ENCODE data around the gene THSD7A. TPM values are rescaled to one million over a fixed set of nuclear protein-coding genes. Genes with fewer than 3 reads are reported as not detected.

Gene THSD7A
- total RNA-seq, 1 experiment from 2014 or later = under 0.01 TPM

DNA sequence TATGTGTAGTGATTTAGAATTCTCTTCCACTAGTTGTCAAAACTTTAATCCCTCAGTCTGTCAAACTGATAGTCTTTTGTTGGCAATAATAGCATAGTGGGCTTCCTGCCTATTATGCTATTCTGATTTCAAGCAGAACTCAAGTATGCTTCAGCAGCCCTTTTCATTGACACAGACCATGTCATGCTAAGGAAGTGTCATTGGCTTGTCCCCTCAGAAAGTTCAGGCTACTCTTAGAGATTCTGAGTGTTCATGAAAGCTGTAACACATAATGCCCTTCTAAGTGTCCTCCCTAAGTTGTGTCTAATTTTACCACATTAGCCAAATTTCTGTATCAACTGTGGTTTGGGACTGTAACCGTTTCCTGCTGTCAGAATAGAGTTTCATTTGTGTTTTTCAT is 198.7 kb downstream of the THSD7A start:
- no peak for DNase-seq (ENCODE audit: low read depth)

DNA sequence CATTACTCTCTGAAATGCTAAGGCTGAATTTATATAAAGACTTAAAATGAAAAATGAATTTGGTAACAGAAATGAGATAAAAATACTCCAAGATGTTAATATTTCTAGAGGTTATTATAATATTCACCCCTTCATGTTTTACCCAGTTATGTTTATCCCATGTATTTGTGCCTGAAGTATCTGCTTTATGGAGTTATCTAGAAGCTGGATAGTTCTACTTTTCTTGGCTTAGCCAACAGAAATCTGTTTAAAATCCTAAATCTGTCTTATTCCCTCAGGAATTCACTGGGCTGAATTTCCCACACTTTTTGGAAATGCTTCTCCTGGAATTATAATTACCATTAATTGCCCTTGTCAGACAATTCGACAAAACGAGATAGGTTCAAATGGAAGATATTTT is 201.6 kb downstream of the THSD7A start:
- no peak for DNase-seq (ENCODE audit: low read depth)

DNA sequence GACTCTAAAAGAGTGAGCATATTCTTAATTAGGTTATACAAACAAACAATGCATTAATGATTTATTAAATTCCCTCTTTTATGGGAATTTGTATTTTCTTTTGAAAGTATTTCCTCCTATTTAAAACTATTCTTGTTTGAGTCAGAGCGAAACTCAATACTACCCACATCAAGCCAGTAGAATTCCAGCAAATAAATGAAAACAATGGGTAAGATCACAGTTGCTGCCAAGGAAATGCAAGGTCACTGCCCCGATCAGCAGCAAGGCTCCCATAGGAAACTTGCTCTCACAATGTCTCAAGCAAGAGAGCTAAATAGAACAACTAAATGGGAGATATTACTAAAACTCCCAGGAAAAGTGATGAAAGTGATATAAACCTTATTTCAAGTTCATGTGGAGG is 206.3 kb downstream of the THSD7A start:
- no peak for DNase-seq (ENCODE audit: low read depth)

DNA sequence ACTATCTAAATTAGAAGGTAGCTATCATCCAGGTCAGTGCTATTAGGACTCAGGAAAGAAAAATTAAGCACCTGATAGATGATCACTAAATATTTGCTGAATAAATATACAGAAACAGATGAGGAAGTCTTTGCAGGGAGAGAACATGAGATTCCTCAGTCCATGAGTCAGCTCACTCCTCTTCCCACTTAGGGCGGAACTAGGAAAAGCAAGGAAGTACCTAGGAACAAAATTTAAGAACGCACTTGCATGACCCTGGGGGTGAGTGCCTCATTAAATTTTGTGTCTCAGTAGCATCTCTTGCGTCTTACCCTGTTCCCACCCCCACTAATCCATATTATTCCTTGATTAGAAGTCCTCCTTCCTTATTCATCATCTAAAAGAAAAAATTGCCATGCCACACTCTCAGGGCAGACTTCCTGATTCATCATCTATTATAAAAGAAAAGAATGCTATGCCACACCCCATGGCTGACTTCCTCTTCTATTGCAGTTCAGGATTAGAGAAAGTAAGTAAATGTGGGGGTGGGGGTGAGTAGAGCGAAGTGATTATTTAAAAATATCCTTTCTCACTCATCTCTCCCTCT is 208.8 kb downstream of the THSD7A start:
- DNase-seq (ENCODE audit: low read depth) = no peak

DNA sequence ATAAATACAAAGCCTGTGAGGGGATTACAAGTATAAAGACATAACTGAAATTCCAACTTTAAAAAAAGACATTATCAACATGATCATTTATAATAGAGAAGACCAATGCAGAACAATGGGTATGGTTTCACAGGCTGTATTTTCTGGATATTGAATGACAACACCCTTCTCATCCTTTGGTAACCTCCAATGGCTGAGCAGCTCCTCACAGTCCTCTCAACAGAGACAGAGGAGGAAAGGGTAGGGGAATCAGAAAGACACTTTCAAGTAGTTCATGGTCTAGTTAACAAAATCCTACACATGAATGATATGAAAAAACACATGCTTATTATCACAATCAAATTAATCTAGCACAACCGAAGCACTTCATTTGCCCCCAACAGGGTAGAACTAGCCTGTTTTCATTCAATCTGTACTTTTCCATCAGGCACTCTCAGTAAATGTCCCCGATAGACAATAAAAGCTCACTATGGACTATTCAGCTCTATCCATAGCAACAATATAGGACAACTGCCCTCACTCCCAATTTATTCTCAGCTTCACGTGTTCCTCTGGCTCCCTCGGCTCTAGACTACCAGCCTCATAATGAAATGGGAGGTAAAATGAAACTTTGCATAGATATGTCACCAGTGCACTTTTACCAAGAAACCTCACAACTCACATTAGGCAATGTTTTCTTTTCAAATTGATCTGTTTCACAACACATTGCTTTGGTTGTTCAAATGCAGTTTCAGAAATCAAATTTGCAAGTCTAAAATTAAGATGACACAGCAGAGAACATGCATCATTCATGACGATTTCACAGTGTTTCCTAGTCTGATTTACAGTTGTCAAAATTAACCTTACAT is 211.4 kb downstream of the THSD7A start:
- DNase-seq (ENCODE audit: low read depth) = no peak

DNA sequence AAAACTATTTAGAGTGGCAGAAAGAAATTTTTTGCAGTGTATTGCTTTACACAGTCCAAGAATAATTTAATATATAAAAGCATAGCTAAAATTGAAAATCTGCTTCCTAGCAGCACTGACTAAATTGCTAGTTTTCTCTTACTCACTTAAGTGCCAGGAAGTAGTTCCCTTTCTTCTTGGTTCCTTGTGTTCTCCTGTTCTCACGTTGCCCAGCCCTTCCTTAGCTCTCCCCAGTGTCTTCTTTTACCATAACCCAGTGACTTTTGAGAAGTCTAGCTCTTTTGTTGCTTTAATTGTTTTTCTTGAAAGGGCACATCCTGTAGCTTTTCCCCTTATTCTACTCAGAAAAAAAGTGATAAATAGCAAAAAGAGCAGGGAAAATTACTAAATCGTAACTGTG is 215.5 kb downstream of the THSD7A start:
- DNase-seq (ENCODE audit: low read depth) = no peak

DNA sequence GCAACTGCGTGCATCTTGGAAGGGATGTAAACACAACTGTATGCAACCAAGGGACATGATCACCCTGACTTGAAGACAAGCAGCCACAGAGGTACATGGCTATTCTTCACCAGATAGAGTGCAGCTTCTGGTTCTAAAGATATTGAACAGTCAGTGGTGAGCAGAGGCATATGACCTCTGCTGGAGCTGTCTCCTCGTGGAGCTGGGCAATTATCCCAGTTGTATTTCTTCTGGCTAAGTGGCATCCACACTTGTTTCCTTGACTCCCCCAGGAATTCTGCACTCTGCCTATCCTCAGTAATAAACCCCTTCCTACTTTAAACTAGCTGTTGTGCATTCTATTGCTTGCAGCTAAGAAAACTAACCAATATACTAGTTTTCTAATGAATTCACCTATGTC is 216.8 kb downstream of the THSD7A start:
- DNase-seq (ENCODE audit: low read depth) = no peak

DNA sequence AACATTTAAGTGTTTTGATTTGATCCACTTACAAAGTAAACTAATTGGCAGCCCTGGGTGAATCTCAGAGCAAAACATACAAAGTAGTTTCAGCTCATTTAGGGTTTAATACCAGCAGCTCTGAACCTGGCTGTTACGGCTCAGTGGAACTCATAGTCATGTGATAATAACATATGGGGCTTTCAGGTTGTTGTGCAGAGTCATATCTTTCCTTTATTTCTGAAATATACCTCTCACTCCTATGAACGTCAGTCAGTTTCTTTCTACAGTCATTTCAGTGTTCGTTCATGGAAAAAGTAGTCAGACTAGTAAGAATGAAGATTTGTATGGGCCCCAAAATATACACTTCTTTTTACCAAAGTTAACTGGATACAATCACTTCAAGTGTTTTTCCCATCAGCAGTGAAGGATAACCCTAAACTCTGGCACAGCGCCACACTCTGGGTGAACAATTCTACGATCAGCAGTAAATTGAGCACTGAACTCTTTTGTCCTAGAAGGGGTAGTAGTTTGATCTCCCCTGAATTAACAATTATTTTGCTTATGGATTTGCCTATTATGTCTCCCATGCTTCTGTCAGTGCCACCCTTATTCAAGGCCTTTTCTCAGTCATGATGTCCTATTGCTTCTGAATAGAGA is 218.6 kb downstream of the THSD7A start:
- no peak for DNase-seq (ENCODE audit: low read depth)

DNA sequence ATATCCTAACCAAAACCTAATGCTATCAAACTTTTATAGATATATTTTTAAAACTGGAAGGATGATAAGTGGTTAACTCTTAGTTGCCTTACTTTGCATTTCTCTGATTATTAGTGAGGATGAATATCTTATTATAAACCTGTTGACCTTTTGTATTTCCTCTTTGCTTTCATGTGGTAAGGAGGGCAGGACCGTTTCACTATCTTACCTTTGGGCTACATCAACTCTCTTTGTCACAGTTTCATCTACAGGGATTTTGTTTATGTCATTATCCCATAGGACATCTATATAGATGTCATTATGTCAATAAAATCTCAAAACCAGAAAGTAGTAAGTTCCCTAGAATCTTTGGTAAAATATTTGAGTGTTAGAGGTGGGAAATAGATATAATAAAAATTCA is 219.3 kb downstream of the THSD7A start:
- no peak for DNase-seq (ENCODE audit: low read depth)

DNA sequence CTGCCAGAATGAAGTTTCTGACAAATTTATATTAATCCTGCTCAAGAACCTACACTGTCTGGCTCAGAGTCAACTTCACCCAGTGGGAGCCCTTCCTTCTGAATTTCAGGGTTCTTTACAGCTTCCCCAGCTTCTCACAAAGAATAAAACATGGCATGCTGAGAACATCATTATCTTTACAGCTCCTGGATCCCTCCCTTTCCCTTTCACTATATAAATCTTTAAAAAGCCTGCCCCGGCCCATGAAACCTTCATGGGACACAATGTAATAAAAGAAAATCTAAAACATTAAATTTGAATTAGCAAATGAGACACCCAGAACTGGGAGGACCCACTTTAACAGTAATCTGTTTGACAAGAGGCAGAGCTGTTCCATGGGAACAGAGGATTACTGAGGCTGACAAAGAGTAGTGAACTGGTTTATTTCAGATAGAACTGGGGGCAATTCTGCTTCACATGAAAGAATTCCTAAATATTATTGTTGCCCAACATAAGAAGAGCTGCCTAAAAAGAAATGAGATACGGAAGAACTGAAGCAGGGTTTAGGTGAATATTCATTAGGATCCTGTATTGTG is 222.8 kb downstream of the THSD7A start:
- no peak for DNase-seq (ENCODE audit: low read depth)

DNA sequence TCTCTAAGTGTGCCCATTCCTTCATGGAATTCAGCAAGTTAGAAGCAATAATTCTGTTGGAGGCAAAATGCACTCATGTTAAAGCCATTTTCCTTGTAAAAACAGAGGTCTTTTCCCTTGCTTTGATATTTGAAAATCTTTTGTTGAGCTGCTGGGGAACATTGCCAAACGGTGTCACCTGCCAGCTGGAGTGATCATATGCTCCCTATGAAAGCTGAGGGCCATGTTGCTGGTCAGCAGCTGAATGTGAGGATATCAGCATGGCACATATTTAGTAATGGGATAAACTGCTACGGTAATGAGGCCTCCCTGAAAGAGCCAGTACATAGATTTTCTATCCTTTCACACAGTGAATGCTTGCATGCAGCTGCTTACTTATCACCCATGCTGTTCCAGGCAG is 224.3 kb downstream of the THSD7A start:
- DNase-seq (ENCODE audit: low read depth) = no peak

DNA sequence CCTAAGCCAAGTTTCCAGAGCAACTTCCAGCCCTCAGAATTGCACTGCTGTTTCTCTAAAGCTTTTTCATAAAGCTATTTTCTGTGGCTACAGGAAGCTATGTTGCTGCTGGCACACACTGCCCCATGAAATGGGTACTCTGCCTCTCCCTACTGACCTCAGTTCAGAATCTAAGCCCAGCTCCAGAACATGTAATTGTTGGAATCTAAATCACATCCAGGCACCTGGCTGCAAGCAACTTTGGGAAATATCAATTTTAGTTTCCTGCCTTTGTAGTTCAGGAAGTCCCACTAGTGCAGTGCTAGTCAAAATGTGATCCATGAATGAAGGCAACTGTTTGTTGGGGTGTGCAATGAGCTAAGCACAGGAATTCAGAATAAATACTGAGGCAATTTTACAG is 226.2 kb downstream of the THSD7A start:
- no peak for DNase-seq (ENCODE audit: low read depth)

DNA sequence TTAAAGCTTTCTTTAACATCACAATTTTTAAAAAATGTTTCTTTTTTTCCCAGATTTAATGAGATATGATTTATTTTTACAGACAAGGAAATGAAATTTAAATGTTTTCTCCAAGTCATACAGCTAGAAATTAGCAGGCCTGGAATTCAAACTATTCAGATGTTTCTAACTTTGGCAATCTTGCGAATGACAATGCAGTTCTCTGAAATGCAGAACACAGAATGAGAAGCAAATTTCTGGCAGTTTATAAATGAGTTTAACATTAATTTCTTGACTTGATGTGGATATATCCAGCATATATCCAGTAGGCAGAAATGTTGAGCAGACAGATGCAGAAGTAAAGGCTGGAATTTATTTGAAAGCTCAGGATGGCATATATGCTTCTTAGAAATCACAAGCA is 227.5 kb downstream of the THSD7A start:
- no peak for DNase-seq (ENCODE audit: low read depth)

DNA sequence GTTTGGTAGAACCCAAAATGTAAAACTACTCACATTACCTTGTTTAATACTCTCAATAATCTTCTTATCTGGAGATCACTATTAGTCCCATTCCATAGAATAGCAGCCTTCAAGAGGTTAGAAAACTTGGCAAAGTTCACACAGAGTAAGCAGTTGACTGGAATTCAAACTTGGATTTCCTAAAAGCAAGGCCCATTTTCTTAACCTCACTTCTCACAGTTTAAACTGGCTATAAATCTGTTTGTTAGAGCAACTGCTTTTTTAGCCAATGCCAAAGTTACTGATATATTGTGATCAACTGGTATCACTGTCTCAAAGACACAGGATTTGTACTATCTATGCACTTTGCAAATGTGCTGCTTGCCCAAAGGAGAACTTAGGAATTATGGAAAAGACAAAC is 230.2 kb downstream of the THSD7A start:
- no peak for DNase-seq (ENCODE audit: low read depth)

DNA sequence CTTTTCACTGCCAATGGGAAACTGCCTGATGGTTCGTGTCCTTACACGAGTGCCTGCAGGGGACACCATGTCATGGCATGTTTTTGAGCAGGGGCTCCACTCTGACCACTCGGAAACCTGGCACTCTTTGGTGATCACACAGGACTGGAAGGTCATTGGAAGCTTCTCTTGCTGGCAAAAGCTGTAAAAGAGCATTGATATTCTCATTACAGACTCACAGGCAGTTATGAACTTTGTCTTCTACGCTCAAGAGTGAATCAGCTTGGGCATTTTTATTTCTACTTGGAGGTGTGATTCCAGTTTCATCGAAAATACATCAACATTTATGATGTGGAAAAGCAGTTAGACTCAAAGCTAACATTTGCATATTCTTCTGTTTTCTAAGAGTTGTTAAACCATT is 238.7 kb downstream of the THSD7A start:
- no peak for DNase-seq (ENCODE audit: low read depth)

DNA sequence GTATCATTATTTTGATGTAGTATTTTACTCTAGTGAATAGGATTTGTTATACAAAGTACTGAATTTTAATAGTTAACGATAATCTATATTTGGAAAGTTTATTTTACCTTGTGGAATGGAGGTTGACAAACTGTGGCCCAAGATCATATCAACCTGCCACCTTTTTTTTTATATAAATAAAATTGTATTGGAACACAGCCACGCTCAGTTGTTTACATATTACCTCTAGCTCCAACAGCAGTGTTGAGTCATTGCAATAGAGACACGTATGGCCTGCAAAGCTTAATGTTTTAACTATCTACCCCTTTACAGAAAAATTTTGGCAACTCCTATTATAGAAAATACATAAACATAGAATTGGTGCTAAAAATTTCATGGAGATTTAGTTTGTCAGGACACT is 239.3 kb downstream of the THSD7A start:
- DNase-seq (ENCODE audit: low read depth) = no peak

DNA sequence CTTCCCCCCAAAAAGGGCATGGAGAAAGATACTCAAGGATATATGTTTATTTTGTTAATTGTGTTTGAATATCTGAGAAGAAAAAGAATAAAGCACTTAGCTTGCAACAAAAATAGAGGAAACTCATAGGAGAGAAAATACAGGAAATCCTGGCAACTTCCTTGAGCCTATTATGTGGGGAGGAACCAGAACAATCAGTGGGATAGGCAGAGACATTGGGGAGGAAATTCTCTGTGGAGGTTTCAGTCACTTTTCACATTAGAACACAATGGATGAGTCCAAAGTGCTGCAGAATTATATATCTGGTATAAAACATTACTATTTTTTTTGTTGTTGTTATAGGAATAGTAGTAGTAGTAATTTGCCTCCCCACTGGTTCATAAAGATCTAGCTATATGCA is 240.1 kb downstream of the THSD7A start:
- DNase-seq (ENCODE audit: low read depth) = no peak

DNA sequence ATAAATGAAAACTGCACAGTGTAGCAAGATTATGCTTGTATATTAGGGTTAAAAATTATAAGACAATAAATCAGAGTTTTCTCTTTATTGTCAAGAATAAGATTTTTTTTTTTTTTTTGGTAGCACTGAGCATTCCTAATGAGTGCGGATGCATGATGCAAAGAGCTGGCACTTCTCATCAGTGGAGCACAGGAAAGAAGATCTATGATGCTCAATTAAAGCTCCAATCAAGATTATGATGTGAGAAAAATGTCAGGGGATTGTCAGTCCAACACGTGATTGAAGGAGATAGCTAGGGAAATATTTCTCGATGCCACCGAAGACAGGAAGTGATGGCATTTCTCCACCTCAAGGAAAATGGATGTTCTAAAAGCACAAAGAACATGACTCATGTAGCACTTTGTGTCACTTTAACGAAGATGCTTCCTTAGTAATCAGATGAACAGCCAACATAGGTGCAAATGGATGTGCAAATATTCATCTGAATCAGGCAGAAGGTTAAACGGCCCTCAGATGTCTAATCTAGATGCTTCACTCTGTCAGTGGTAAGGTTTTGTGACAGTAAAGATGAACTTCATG is 240.9 kb downstream of the THSD7A start:
- no peak for DNase-seq (ENCODE audit: low read depth)

DNA sequence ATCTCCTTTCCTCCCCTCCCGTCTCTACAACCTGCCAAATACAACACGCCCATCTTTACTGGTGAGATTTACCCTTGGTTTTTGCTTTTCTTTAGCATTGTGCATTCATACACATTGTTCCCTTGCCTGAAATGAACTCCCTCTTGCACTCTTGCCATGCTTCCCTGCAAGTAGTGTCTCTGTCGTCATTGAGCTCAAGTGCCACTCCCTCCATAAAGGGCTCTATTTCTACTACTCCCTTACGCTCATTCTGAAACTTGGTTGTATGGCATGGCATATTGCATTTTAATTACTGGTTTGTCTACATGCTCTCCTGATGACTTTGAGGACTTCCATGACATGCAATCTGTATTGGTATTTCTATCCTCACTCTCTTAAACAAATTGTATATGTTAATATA is 242.7 kb downstream of the THSD7A start:
- DNase-seq (ENCODE audit: low read depth) = no peak

DNA sequence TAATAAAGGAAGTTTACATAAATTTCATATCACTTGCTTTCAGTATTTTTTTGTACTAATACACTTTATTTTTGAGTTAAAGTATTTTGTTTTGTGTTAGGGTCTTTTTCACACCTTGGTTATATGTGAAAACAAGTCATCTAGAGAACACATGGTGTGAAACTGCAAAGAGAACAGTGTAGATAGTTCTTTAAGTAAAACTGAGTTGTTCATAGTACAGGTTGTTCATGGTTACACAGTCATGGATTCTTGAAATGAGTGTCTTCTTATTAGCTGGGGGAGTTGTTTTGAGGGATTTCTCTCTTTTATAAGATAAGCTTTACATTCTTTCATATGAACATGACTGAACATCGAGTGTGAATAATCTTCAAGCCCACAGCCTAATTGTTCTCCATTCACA is 244.2 kb downstream of the THSD7A start:
- no peak for DNase-seq (ENCODE audit: low read depth)

DNA sequence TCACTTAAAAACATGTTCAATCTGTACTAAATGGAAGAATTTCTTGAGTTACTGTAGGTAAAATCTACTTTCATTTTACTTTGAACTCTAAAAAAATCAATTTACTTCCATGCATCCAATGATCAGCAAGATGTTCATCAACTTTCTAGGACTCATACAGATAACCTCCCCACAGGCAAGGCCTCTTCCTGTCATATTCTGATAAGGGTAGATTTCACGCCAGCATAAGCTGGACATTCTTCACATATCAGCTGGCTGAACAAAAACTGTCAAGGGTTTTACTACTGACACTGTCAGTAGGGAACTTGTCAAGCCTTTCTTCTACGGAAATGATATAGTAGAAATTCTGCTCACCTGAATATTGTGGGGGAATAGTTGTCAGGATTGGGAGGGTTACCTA is 244.9 kb downstream of the THSD7A start:
- no peak for DNase-seq (ENCODE audit: low read depth)

DNA sequence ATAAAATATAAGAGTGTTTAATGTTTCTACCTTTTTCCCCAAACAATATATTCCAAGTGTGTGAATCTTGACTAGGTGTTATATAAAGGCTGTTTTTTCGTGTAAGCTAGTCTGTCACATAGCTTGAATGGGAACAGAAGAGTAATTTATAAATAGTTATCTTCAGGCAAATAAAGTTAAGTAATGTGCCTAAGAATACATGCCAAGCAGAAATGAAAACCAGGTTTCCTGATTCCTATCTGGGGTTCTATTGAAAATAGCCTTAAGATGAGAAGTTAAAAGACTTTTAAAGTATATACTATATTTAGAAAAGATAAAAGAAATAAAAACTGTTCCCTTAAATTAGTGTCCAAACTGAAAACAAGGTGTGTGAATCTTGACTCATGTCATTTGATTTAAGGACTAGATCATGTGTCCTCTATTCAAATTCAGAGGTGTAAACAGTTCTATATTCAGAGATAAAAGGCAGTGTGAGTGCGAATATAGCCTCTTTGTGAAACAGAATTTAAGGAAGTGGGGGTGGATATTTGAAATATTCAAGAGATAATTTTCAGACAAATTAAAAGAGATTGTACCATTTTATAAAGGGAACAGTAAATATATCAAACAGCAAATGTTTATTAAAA is 247.5 kb downstream of the THSD7A start:
- no peak for DNase-seq (ENCODE audit: low read depth)
